Measurements from ENCODE around the gene STAB2.

The STAB2 gene

GRCh38 chr12:103571286-103571685 lies 15.8 kb upstream of the STAB2 start:
- no peaks in the 10 kb centered on the region for H3K36me3 ChIP-seq (replicated peaks; ENCODE audit: insufficient read depth, low read length)
- H3K9ac ChIP-seq (ENCODE audit: low read length) = no peak overlapping the region
- H3K4me2 ChIP-seq (ENCODE audit: low read depth, low read length) = no peak overlapping the region
- H3F3A ChIP-seq (ENCODE audit: insufficient read depth, low read length) = no peaks in the 10 kb centered on the region
- H3K9me3 ChIP-seq (replicated peaks; ENCODE audit: insufficient read depth, low read length) = no peaks in the 10 kb centered on the region
- no peaks in the 10 kb centered on the region for H3K27me3 ChIP-seq (replicated peaks; ENCODE audit: insufficient read depth, low read length)
- no peaks in the 10 kb centered on the region for H3K79me2 ChIP-seq (ENCODE audit: low read length)
- no peaks in the 10 kb centered on the region for H4K20me1 ChIP-seq (ENCODE audit: insufficient read depth, low read length)
- H3K4me3 ChIP-seq (ENCODE audit: low read length) = no peak overlapping the region
- H3K9me2 ChIP-seq (replicated peaks; ENCODE audit: insufficient read depth, low read length) = no peaks in the 10 kb centered on the region
- no peak overlapping the region for H3K27ac ChIP-seq (ENCODE audit: low read length)
- no peak overlapping the region for H2AFZ ChIP-seq (ENCODE audit: low read length)
- no peak for DNase-seq
- no peaks in the 10 kb centered on the region for H3K4me1 ChIP-seq (ENCODE audit: low read length)
- TF ChIP-seq EZH2phosphoT487 (IDR thresholded peaks at IDR 0.05; ENCODE audit: low read length) = no peak
- no peak for TF ChIP-seq EZH2 (optimal IDR thresholded peaks at IDR 0.05; ENCODE audit: low read depth, low read length)
- no peak for TF ChIP-seq CTCF (IDR thresholded peaks at IDR 0.05; ENCODE audit: low read length)

- Histone ChIP-seq H3K79me2 (ENCODE audit: low read length) (no peaks in the 10 kb centered on the region), H3K36me3 (replicated peaks; ENCODE audit: insufficient read depth, low read length) (no peaks in the 10 kb centered on the region), H3K4me3 (ENCODE audit: low read length) (no peak overlapping the region), H3K4me1 (ENCODE audit: low read length) (no peaks in the 10 kb centered on the region), H3F3A (ENCODE audit: insufficient read depth, low read length) (no peaks in the 10 kb centered on the region), H2AFZ (ENCODE audit: low read length) (no peak overlapping the region), H3K9me2 (replicated peaks; ENCODE audit: insufficient read depth, low read length) (no peaks in the 10 kb centered on the region), H4K20me1 (ENCODE audit: insufficient read depth, low read length) (no peaks in the 10 kb centered on the region), H3K9me3 (replicated peaks; ENCODE audit: insufficient read depth, low read length) (no peaks in the 10 kb centered on the region), H3K27me3 (replicated peaks; ENCODE audit: insufficient read depth, low read length) (no peaks in the 10 kb centered on the region), H3K4me2 (ENCODE audit: low read depth, low read length) (no peak overlapping the region), H3K9ac (ENCODE audit: low read length) (no peak overlapping the region), H3K27ac (ENCODE audit: low read length) (no peak overlapping the region)
- no peak for DNase-seq
- no peak for TF ChIP-seq CTCF (IDR thresholded peaks at IDR 0.05; ENCODE audit: low read length)
- no peak for TF ChIP-seq EZH2phosphoT487 (IDR thresholded peaks at IDR 0.05; ENCODE audit: low read length)
- TF ChIP-seq EZH2 (optimal IDR thresholded peaks at IDR 0.05; ENCODE audit: low read depth, low read length) = no peak
Measured at GRCh38 chr12:103572312-103573045, 14.6 kb upstream of the STAB2 start.

GRCh38 chr12:103573185-103573584 lies 13.9 kb upstream of the STAB2 start:
- H3K36me3 ChIP-seq (replicated peaks; ENCODE audit: insufficient read depth, low read length) = no peaks in the 10 kb centered on the region
- no peaks in the 10 kb centered on the region for H4K20me1 ChIP-seq (ENCODE audit: insufficient read depth, low read length)
- H3K4me3 ChIP-seq (ENCODE audit: low read length) = no peak overlapping the region
- H3K27ac ChIP-seq (ENCODE audit: low read length) = no peak overlapping the region
- H3K9ac ChIP-seq (ENCODE audit: low read length) = no peak overlapping the region
- no peak overlapping the region for H2AFZ ChIP-seq (ENCODE audit: low read length)
- TF ChIP-seq EZH2phosphoT487 (IDR thresholded peaks at IDR 0.05; ENCODE audit: low read length) (no peak), CTCF (IDR thresholded peaks at IDR 0.05; ENCODE audit: low read length) (no peak), EZH2 (optimal IDR thresholded peaks at IDR 0.05; ENCODE audit: low read depth, low read length) (no peak)
- H3K4me1 ChIP-seq (ENCODE audit: low read length) = no peaks in the 10 kb centered on the region
- no peak for DNase-seq
- H3K9me3 ChIP-seq (replicated peaks; ENCODE audit: insufficient read depth, low read length) = no peaks in the 10 kb centered on the region
- no peaks in the 10 kb centered on the region for H3K27me3 ChIP-seq (replicated peaks; ENCODE audit: insufficient read depth, low read length)
- no peaks in the 10 kb centered on the region for H3K9me2 ChIP-seq (replicated peaks; ENCODE audit: insufficient read depth, low read length)
- H3F3A ChIP-seq (ENCODE audit: insufficient read depth, low read length) = no peaks in the 10 kb centered on the region
- no peaks in the 10 kb centered on the region for H3K79me2 ChIP-seq (ENCODE audit: low read length)
- H3K4me2 ChIP-seq (ENCODE audit: low read depth, low read length) = no peak overlapping the region
